Esophagus muscularis mucosa (tissue), 4 donors: ENCODE data around the gene SPATS2. TPM values are rescaled to one million over a fixed set of nuclear protein-coding genes. Genes with fewer than 3 reads are reported as not detected.

Experiments used
- DNase-seq: peaks from one replicate; pipeline ENCODE4 v3.0.0-alpha.2; 2017; ENCODE audit errors: extremely low spot score
- H3K27ac ChIP-seq, 4 donors: fragments of 200-600 bp; sonication (generic); replicated peaks in 1 of 4; 1 replicate in 3 of 4; 2 replicates in 1 of 4; pipeline ENCODE4 v1.5.1; 2016 to 2019; ENCODE audit warnings: mild to moderate bottlenecking in 1 of 4
- H3K27me3 ChIP-seq, 4 donors: fragments of 200-600 bp; sonication (generic); one replicate each; pipeline versions ENCODE4 v1.5.1 to v1.6.0; 2016 to 2019
- H3K36me3 ChIP-seq, 4 donors: fragments of 200-600 bp; sonication (generic); one replicate each; pipeline ENCODE4 v1.5.1; 2016 to 2019
- H3K4me1 ChIP-seq, 4 donors: fragments of 200-600 bp; sonication (generic); one replicate each; pipeline ENCODE4 v1.5.1; 2016 to 2019
- H3K4me3 ChIP-seq, 4 donors: fragments of 200-600 bp; sonication (generic); 1 replicate in 2 of 4; 2 replicates in 2 of 4; pipeline ENCODE4 v1.5.1; 2016 to 2019; ENCODE audit warnings: mild to moderate bottlenecking in 4 of 4, moderate library complexity in 1 of 4
- H3K9me3 ChIP-seq, 4 donors: fragments of 200-600 bp; sonication (generic); 1 replicate in 3 of 4; 2 replicates in 1 of 4; pipeline ENCODE4 v1.5.1; 2016 to 2019
- CTCF ChIP-seq, 3 experiments: fragments of 200-600 bp in 2 of 3; fragments of 450-650 bp in 1 of 3; sonication (generic) in 2 of 3; IDR thresholded peaks; one replicate each; pipeline ENCODE4 v1.5.1; 2017 to 2019; ENCODE audit warnings: antibody characterized with exemption in 3 of 3, mild to moderate bottlenecking in 2 of 3, moderate library complexity in 1 of 3
- EP300 ChIP-seq: sonication (generic); formaldehyde crosslinking; IDR thresholded peaks from one replicate; pipeline ENCODE4 v1.6.1; 2017; ENCODE audit warnings: antibody characterized with exemption
- POLR2A ChIP-seq: fragments of 450-650 bp; IDR thresholded peaks from one replicate; pipeline ENCODE4 v1.6.1; 2017; ENCODE audit warnings: antibody characterized with exemption, moderate library complexity, mild to moderate bottlenecking, low read depth
- POLR2AphosphoS5 ChIP-seq, 2 donors: sonication (generic); formaldehyde crosslinking; IDR thresholded peaks; one replicate each; pipeline ENCODE4 v1.6.1; 2017; ENCODE audit warnings: antibody characterized with exemption in 2 of 2
- WGBS: methylation state at CpG from one replicate; pipeline ENCODE4 v1.1.5; 2018; 5-methylcytosine and 5-hydroxymethylcytosine counted together
- intact Hi-C: fragments of 100-400 bp; cut with DNase I; formaldehyde crosslinking; loops from one replicate; pipeline ENCODE4 v1.15.1; 2023
- total RNA-seq, 4 donors: library from RNA; depleted of rRNA; stranded (reverse); fragments of >200 nt; gene quantifications; one replicate each; pipeline versions ENCODE4 v1.1.0 to v1.2.1, GENCODE V29; 2016

Gene SPATS2
- total RNA-seq, 4 donors from 2014 or later, result 9.5 to 16.6 (median 11.5) TPM

- 71% methylated on average over 1 of the region's 1 CpG for WGBS
- intact Hi-C loops, result no loop called here
- no peaks in the 10 kb centered on the region for H3K27me3 ChIP-seq
- H3K36me3 ChIP-seq, result peaks cover 0 to 37% (median 16%) of the 10 kb centered on the region in 4 donors
- no peak overlapping the region for H3K4me3 ChIP-seq
- H3K27ac ChIP-seq, result no peak overlapping the region
- no peak for DNase-seq
- H3K9me3 ChIP-seq, result no peaks in the 10 kb centered on the region
- no peaks in the 10 kb centered on the region for H3K4me1 ChIP-seq
- TF ChIP-seq CTCF (IDR thresholded peaks at IDR 0.05), result no peak
- TF ChIP-seq POLR2AphosphoS5 (IDR thresholded peaks at IDR 0.05), result no peak
Measured at GRCh38 chr12:49483619-49484018, 116.4 kb downstream of the SPATS2 start.

GRCh38 chr12:49487605-49488004 is 120.3 kb downstream of the SPATS2 start:
- 100% methylated on average over 2 of the region's 2 CpGs for WGBS
- no peak overlapping the region for H3K27ac ChIP-seq
- DNase-seq, result no peak
- H3K4me3 ChIP-seq, result no peak overlapping the region
- no peaks in the 10 kb centered on the region for H3K4me1 ChIP-seq
- H3K36me3 ChIP-seq, result peaks cover 0 to 51% (median 24%) of the 10 kb centered on the region in 4 donors
- H3K9me3 ChIP-seq, result no peaks in the 10 kb centered on the region
- intact Hi-C loops, result no loop called here
- H3K27me3 ChIP-seq, result no peaks in the 10 kb centered on the region
- TF ChIP-seq POLR2AphosphoS5 (IDR thresholded peaks at IDR 0.05) (no peak), POLR2A (no peak)

GRCh38 chr12:49489154-49489553 is 121.9 kb downstream of the SPATS2 start:
- Histone ChIP-seq H3K9me3 (no peaks in the 10 kb centered on the region), H3K36me3 (peaks cover 0 to 51% (median 24%) of the 10 kb centered on the region in 4 donors), H3K4me1 (no peaks in the 10 kb centered on the region), H3K4me3 (no peak overlapping the region), H3K27me3 (no peaks in the 10 kb centered on the region), H3K27ac (no peak overlapping the region)
- WGBS, result 93% methylated on average over 3 of the region's 3 CpGs
- TF ChIP-seq POLR2A (no peak), POLR2AphosphoS5 (IDR thresholded peaks at IDR 0.05) (no peak), CTCF (IDR thresholded peaks at IDR 0.05) (no peak), EP300 (no peak)
- DNase-seq, result no peak
- intact Hi-C loops, result no loop called here

- no peak for DNase-seq
- WGBS, result 87% methylated on average over 4 of the region's 4 CpGs
- no peak overlapping the region for H3K27ac ChIP-seq
- TF ChIP-seq POLR2A, result no peak
- TF ChIP-seq CTCF (IDR thresholded peaks at IDR 0.05), result no peak
- no peak for TF ChIP-seq POLR2AphosphoS5 (IDR thresholded peaks at IDR 0.05)
- no peak for TF ChIP-seq EP300
- H3K36me3 ChIP-seq, result peaks cover 2 to 51% (median 22%) of the 10 kb centered on the region in 4 donors
- no peaks in the 10 kb centered on the region for H3K4me1 ChIP-seq
- H3K9me3 ChIP-seq, result no peaks in the 10 kb centered on the region
- no peaks in the 10 kb centered on the region for H3K27me3 ChIP-seq
- H3K4me3 ChIP-seq, result no peak overlapping the region
- intact Hi-C loops, result no loop called here
Measured at GRCh38 chr12:49489720-49490119, 122.5 kb downstream of the SPATS2 start.

GRCh38 chr12:49491823-49492222 is 124.6 kb downstream of the SPATS2 start:
- intact Hi-C loops, result no loop called here
- WGBS, result 58% methylated on average over 1 of the region's 1 CpG
- H3K27ac ChIP-seq, result no peak overlapping the region

More at GRCh38 chr12:49491823-49492222, 124.6 kb downstream of the SPATS2 start:
- TF ChIP-seq EP300 (no peak), POLR2A (no peak), CTCF (IDR thresholded peaks at IDR 0.05) (no peak), POLR2AphosphoS5 (IDR thresholded peaks at IDR 0.05) (no peak)
- H3K36me3 ChIP-seq, result peaks cover 7 to 52% (median 24%) of the 10 kb centered on the region in 4 donors
- H3K9me3 ChIP-seq, result no peaks in the 10 kb centered on the region
- no peak for DNase-seq
- H3K27me3 ChIP-seq, result no peaks in the 10 kb centered on the region
- no peaks in the 10 kb centered on the region for H3K4me1 ChIP-seq
- no peak overlapping the region for H3K4me3 ChIP-seq
